ENCODE results near the gene THSD4.
"Not testable (repeated sequence)": the region's sequence is repeated elsewhere in the genome, so short reads cannot be mapped to it uniquely, and the experiment has no call there.

THSD4 gene

DNA sequence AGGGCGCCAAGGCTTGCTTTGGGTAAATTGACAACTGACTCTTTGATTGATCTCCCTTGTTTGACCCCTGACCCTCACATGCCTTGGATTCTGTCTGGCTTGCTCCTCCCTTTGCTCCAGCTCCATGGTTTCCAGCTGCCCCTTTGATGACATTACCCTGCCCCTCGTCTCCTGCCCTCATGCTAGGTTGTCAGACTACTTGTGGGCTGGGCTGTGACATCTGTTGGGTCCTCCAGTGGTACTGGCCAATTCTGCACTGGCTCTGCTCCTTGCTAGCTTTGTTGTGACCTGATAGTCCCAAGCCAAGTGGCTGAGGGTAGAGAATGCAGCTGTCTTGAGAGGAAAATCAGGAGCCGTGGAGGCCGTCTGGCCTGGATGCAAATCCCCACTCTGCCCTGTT lies 6.2 kb downstream of the THSD4 start:
- DNase-seq (ENCODE audit: low spot score) = no peak

DNA sequence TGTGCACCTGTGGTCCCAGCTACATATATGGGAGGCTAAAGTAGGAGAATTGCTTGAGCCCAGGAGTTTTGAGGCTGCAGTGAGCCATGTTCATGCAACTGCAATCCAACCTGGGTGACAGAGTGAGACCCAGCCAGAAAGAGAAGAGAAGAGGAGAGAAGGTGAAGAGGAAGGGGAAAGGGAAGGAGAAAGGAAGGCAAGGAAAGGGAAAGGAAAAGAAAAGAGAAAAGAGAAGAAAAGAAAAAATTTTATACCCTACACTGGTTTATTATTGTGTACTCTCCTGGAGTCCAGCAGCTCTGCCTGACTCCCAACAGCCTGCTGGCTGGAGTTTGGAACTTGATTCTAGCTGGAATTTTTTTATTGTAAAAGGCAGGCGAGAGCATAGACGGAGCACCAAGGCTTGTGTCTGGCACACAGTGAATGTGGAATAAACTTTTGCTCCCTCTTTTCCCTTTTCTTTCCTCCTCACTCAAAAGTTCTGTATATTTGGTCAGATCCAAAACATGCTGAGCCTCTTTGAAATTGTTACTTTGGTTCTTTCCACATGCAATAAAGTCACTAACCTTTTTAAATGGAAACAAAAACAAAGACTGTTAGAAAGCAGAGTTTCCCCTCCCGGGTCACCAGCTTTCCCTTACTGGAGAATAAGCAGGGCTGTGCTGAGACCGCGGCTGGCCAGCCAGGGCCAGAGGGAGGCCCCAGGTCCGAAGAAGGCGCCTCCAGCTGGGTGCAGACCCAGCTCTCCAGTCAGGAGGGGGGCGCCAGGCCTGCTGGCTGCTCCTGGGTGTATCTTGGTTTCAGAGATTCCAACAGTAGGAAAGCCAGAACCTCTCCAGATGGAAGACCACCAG lies 9.9 kb downstream of the THSD4 start:
- DNase-seq (ENCODE audit: low spot score) = no peak

DNA sequence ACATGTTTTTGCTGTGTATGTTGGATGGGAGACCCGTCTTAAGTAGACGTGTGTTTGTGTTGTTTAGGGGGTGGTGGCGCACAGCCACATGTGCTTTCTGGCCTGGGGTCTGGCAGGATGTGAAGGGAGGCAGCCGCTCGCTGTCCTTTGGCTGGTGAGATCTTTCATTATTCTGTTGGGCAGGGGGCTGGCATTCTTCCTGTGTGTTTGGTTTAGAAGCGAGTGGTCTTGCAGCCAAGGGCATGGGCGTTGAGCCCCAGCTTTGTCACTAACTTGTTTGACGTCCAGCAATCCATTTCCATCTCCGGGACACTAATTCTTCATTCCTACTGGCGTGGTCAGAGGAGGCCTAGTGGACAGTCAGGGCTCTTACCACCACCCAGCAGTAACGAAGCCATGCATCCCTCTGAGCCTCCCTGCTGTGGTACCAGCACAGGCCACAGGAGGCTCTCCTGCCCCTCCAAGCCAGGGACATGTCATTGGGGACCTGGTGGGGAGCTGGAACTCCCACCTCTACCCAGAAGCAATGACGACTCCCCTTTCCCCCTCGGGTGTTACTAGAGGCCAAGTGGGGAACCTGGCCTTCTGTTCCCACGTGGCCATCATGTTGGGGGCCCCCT lies 10.7 kb downstream of the THSD4 start:
- no peak for DNase-seq (ENCODE audit: low spot score)

DNA sequence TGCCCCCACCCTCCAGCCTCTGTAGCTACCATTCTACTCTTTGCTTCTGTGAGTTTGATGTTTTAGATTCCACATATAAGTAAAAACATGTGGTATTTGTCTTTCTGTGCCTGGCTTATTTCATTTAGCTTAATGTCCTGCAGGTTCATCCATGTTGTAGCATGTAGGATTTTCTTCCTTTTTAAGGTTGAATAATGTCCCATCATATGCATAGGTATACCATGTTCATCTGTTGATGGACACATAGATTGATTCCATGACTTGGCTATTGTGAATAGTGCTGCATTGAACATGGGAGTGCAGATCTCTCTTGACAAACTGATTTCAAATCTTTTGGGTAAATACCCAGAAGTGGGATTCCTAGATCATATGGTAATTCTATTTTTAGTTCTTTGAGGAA lies 11.8 kb downstream of the THSD4 start:
- no peak for DNase-seq (ENCODE audit: low spot score)

DNA sequence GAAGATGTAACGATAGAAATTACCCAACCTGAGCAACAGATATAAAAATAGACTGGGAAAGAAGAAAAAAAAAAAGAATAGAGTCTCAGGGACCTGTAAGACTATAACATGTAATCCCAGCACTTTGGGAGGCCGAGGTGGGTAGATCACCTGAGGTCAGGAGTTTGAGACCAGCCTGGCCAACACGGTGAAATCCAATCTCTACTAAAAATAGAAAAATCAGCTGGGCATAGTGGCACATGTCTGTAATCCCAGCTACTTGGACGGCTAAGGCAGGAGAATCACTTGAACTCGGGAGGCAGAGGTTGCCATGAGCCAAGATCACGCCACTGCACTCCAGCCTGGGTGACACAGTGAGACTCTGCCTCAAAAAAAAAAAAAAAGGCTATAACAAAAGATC lies 12.9 kb downstream of the THSD4 start:
- not testable (repeated sequence) for DNase-seq (ENCODE audit: low spot score)

DNA sequence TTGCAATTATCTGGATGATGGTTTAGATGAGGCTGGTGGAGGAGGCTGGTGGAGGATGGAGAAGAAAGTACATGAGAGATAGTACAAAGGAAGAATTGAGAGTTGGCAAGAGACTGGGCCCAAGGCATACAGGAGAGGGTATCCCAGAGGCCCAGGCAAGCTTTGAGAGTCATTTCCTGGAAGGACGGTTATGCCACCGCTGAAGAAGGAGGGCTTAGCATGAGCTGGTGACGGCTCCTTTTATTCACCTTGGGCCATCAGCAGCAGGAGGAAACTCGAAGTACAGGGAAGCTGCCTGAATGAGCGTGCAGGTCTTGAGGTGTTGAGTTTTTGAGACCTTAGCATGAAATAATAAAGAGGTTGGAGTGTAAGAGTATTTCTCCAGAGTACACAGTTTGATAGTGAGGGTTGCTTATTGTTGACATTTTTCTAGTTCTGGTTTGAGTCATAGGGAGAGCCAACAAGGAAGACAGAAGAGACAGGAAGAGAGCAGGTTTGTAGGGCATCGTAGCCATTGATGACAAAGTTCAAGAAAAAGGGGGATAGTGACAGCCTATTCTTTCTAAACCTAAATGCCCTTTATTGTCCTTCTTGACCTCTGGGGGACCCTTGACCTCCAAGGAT lies 13.8 kb downstream of the THSD4 start:
- DNase-seq (ENCODE audit: low spot score) = no peak

DNA sequence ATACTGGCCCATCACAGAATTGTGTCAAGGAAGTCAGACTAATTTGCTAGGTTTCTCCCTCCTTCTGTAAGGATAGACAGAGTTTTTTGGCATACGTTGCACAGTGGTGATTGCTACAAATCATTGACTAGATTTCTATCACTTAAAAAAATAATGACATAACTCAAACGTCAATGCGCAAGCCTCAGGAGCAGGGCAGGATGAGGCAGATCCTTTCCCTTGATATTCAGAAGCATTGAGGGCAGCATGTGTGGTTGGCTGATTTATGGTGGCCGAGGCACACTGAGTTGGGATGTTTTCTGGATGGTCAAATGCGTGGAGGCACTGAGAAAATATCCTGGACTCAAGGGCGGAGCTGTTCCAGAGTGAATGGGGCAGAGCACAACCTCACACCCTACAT lies 14.4 kb downstream of the THSD4 start:
- no peak for DNase-seq (ENCODE audit: low spot score)

DNA sequence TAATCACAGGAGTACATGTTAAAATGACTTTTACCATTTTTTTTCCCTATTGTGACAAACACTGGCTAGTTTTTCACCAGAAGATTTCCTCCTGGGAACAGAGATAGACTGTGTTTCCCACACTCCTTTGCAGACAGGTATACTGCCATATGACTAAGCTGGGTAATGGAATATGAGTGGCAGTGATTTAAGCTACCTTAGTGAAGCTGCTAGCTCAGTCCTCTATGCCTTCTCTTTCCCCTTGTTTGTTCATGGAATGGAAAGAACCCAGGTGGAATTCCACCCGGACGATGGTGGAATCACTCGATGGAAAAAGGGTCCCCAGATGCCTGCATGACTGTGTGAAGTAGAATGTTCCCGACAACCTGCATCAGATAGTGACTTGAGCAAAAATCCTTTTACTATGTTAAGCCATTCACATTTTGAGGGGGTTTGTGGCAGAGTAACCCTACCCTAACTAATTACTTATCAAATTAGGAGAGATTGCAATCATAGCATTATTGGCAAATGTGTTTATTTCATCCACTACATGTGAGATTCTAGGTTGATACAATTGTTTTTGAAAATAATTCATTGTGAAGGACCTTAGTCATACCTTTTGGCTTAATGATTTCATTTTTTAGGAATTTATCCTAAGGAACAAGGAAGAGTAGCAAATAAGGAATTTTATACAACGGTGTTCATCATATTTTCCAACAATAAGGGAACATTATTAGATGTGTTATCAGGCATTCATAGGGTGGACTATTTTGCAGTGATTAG lies 16.5 kb downstream of the THSD4 start:
- DNase-seq (ENCODE audit: low spot score) = no peak

DNA sequence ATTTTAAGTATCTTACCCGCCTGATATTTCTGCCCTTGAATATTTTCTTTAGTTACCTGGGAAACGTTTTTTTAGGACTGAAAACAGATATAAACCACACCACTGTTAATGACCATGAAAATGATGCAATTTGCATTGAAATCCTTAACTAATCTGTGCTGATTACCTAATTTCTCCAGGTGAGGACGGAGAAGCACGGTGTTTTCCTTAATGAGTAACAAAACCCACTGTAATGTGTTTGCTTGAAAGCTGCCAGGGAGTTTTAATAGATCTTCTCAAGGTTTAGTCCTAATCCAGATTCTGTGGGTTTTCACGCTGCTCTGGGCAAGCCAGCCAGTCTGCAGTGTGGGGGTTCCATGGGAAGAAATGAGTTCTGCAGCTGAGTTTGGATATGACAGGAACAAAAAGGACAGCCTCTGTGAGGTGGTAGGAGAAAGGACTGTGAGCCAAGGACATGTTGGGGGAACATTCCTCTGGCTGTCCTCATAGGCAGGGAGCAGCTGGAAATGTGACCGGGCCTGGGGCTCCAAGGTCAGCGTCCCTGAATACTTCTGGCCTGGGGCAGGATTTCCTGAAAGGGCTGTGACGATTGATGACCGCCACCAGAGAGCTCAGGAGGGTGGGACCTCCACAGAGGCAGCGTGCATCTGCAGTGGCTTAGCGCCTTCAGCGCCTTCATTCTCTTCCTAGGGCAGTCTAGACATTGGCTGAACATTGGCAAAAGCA lies 18.6 kb downstream of the THSD4 start:
- DNase-seq (ENCODE audit: low spot score) = no peak

DNA sequence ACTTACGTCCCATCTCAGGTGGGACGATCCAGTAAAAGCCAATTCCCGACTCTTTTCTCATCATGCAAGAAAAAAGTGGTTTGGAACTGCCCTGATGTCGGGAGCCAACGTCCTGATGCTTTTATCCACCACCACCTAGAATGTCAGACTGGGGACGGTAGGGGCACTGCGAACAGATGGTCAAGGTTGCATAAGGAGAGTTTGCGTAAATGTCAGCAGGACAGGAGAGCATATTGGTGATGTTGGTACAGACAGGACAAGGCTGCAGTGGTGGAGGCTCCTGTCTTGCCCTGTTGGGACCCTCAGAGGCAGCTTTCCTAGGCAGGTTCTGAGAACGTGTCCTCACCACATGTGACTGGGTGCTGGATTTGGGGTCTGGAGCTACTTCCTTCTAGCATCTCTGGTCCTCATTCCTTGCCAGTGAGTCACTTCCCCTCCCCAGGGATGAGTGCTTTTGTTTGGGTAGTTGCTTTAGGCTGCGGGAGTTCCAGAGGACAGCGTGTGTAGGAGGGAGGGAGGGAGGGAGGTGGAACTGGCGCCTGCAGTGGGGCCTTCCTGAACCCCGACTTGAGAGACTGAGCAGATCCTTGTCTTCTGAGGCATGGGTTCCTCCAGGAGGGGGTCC lies 21.0 kb downstream of the THSD4 start:
- no peak for DNase-seq (ENCODE audit: low spot score)

DNA sequence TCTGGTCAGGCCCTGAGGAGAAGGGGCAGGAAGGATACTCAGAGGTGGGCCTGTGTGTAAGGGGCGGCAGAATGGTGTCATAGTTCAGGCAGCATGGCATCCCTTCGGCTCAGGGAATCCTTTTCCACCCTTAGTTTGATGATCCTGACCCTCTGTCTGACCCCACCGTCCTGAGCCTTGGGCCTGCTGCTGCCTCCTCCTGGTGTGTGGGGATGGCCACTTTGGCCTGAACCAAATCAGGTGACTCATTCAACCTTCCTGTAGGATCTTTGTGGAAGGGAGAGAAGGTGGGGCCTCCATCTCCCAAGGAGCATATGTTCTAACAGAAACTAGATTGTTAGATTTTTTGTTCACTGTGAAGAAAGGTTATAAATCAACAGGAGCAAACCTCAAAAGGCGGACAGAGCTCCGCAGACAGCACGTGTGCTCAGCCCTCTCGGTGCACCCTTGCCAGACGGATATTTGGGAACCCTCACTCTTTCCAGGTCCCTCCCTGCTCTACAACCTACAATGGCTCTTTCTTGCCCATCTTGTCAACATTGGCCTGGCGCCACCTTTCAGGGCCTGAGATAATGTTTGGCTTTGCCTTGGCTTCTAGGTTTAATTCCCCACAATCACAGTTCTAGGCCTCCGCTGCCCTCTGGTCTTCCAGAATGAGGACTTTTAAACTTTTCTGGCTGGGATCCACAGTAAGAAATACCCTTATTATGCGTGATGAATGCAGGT lies 21.7 kb downstream of the THSD4 start:
- no peak for DNase-seq (ENCODE audit: low spot score)

DNA sequence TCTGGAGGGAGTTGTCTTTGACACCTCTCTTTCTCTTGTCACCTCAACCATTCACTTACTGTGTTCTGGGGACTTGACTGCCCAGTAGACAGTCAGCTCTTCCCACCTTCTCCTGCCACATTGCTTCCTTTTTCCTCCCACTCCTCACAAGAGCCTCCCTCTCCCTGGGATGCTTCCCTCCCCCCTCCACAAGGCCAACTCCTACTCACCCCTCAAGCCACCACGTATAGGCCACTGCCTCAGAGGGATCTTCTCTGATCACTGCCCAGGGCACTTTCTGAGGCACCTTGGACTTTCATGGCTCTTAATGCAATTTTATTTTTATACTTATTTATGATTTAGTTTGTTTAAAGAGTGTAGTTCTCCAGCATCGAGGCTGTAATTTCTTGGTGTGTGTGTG lies 23.2 kb downstream of the THSD4 start:
- DNase-seq (ENCODE audit: low spot score) = no peak

DNA sequence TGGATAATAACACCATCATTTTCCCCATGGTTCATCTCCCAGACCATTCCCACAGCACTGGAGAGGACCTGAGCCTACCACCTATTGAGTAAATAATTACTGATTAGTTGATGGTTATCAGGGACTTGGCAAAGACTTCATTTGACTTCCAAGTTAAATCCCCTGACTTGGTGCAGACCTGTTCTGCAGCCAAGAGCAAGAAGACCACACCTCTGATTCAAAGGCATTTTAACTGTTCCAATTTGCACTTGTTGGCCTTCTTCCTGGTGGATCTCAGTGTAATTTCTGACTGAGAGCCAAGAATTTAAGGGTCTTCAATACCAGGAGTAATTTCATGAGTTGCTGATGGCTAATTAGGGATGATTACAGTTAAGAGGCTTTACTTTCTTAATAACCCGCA lies 24.0 kb downstream of the THSD4 start:
- DNase-seq (ENCODE audit: low spot score) = no peak

DNA sequence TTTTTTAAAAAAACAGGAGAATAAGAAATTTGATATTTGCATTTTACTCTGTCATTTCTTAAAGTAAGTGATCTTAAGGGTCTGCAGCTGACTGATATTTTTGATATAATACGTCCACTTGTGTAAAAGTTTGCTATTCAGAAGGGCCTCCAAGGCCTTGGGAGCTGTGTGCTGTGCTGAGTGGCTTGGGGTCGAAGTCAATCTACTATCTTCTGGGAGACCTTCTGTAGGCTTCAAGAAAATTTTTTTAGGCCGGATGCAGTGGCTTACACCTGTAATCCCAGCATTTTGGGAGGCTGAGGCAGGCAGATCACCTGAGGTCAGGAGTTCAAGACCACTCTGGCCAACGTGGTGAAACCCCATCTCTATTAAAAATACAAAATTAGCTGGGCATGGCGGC lies 26.3 kb downstream of the THSD4 start:
- DNase-seq (ENCODE audit: low spot score) = no peak

DNA sequence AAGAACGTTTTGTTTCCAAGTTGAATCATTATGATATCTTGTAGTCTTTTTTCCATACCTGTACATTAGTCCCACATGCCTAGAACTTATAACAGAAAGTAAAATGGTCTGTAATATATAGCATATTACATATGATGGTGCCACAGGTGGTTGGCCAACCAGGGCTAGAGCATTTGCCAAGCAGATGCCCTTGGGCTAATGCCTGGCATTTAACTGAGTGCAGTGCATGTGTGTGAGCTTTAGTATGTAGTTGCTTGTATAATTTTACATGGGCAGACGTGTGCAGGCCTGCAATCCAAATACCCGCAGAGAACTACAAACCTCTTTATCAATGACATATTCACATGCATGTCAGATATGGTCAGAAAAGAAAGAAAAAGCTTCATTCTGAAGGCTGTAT lies 27.5 kb downstream of the THSD4 start:
- no peak for DNase-seq (ENCODE audit: low spot score)

DNA sequence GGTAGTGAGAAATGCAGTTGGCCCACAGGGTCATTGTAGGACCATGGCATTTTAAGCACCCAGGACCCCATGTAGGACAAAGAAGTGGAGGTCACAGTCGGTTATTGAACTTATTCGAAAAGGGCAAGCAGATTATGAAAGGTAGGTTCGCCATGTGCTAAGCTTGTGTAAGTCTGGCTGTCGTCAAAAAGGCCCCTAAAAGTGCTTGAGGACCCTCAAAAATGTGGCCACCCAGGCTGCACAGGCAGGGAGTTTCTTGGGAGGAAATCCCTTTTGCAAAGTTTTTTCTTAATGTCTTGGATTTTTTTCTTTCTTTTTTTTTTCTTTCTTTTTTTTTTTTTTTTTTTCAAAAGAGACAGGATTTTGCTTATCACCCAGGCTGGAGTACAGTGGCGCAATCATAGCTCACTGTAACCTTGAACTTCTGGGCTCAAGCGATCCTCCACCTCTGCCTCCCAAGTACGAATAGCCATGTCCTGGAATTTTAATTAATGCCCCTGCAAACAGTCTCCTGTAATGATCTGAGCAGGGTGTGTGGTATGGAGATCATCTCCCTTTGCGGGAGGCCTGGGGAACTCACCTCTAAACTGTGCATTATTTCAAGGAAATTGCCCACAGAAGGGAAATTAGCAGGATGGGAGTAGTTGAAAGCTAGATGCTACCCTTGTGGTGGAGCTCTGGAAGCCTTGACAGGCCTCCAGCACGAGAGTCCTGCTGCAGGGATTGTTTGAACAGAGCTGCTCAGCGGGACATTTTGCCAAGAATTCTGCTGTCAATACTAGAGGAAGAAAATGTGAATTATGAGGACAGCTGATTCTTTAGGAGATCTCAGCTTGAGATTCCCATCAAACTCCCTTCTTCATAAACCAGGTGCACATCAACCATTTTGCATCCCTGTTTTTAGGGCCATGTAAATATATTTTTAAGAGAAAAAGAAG lies 28.4 kb downstream of the THSD4 start:
- no peak for DNase-seq (ENCODE audit: low spot score)

DNA sequence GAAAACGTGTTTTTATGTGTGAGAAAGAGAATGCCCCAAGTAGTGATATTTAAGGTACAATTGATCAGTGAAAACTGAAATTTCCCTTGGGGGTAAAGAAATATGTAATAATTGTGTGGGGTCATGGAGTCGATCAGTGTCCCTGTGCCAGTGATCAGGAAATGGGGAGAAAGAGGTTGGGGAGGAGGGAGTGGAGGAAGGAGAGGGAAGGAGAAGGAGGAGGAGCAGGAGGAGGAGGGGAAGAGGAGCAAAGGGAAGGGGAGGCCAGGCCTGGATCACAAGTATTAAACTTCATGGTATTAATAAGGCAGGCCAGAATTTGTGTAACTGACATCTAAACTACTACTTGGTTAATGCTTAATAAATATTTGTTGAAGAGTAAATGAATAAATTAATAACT lies 30.4 kb downstream of the THSD4 start:
- DNase-seq (ENCODE audit: low spot score) = no peak

DNA sequence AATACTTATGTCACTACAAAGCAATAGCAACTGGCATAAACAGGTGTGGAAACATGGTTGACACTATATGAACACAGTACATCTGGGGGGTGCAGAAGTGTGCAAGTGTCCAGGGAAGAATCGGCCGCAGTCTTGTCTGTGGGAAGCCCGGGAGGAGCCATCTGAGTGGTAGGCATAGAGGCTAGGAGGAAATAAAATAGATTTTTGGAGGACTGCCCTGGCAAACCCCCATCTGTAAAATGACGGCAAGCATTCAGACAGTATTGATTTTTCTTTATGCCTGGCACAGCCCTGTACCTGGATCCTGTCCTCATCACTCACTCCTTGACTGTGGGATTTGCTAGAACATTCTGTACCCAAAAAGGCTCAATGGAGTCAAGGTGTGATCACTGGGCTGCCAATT lies 31.3 kb downstream of the THSD4 start:
- DNase-seq (ENCODE audit: low spot score) = no peak

DNA sequence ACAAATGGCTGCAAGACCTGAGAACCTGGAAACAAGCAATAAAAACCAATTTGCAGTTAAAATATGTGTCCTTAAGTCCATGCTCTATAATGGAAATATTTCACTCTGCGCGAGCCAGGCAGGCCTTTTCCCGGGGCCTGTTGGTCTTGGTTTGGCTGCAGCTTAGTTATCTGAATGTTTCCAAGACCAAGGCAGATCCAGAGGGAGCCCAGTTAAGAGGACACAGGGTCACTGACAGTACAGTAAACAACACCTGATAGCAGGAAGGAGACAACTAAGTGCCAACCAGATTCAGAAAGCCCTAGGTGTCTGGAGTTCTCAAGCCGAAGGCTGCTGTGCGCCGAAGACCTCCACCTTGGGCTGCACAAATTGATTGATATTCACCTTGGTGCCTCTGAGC lies 32.8 kb downstream of the THSD4 start:
- no peak for DNase-seq (ENCODE audit: low spot score)
